ENCODE results near the gene ANO4.
"Not testable (repeated sequence)": the region's sequence is repeated elsewhere in the genome, so short reads cannot be mapped to it uniquely, and the experiment has no call there.

ANO4 gene

GRCh38 chr12:100954118-100954517 lies 159.5 kb downstream of the ANO4 start:
- DNase-seq = no peak

DNA sequence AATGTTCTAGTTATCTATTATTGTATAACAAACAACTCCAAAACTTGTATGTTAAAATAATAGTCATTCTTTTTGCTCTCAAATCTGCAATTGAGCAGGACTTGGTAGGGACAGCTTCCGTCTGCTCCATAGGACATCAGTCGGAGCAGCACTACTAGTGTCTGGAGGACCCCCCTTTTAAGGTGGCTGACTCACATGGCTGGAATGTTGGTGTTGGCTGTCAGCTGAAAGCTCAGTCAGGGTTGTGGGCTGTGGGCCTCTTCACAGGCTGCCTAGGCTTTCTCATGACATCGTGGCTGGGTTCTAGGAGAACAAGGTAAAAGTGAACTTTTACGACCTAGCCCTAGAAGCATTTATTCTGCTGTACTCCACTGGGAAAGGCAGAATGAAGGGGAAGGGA lies 160.6 kb downstream of the ANO4 start:
- DNase-seq = no peak

GRCh38 chr12:100956311-100956852 lies 161.8 kb downstream of the ANO4 start:
- no peak for DNase-seq

- no peak for DNase-seq
Measured at GRCh38 chr12:100959481-100959880, 164.9 kb downstream of the ANO4 start.

- DNase-seq = no peak
Measured at GRCh38 chr12:100962086-100962712, 167.6 kb downstream of the ANO4 start.

GRCh38 chr12:100963381-100963780 lies 168.8 kb downstream of the ANO4 start:
- DNase-seq = no peak

DNA sequence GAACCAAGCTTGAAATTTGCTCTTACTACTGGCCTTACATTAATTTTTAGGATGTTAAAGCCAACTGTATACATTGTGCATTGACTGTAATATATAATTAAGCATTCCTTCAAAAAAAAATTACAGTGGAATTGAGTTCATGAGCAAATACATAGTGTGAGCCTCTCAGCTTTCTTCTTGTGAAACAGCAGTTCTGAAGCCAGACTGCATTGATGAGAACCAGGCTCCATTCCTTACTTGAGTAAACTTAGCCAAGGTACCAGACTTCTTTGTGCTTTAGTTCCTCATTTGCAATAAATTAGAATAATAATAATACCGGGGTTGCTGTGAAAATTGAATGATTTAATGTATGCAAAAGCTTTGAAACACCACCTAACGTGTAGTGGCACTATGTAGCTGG lies 169.5 kb downstream of the ANO4 start:
- no peak for DNase-seq

GRCh38 chr12:100967189-100967588 lies 172.6 kb downstream of the ANO4 start:
- DNase-seq = no peak

- DNase-seq = no peak
Measured at GRCh38 chr12:100970894-100971293, 176.3 kb downstream of the ANO4 start.

DNA sequence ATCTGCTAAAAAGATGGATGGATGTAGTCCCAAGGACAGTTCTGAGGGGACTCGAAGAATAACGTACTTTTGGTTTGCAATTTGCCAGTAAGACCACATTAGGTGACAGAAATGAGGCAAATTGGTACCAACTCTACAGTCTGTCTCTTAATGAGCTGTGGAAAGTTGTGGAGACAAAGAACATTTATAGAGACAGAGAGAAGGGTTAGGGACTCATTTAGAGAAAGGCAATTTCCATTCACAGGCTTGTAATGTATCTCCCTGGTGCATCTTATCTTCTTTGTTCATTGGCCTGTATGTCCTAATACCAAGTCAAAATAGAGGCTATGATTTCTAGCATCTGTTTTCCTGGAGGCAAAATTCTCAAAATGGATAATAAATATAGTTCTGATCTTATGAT lies 177.5 kb downstream of the ANO4 start:
- no peak for DNase-seq

- no peak for DNase-seq
Measured at GRCh38 chr12:100974341-100974740, 179.8 kb downstream of the ANO4 start.

GRCh38 chr12:100974747-100975146 lies 180.2 kb downstream of the ANO4 start:
- no peak for DNase-seq

DNA sequence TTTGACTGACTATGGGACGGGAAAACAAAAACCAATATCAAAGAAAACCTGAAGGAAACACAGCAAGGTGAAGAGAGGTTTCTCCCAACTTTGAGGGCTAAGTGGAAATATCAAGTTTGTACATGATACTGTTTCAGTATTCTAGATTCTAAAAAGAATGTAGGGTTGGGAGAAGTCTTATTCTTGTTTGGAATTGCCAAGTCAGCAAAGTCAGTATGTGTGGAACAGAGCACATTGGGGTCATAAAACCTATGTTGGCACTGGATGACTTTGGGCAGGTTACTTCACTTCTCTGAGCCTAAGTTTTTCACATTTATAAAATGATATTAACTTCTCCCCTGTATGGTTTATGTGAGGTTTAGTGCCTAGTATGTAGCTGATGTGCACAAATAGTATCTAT lies 182.2 kb downstream of the ANO4 start:
- no peak for DNase-seq

DNA sequence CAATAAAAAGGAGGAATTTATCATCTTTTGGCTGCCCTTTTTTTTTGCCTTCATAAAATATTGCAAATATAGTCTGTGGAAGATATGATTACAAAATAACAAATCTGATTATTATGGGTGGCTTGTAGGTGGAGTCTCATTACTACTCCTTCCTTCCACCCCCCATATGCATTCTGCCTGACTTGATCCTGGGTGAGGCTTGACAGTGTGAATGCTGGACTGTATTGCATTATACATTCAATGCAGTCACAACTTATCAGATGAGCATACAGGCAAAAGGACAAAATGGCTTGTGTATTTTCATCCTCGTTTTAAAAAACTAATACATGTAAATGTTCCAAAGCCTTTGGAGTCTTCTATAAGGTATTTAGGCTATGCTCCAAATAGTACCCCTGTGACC lies 186.3 kb downstream of the ANO4 start:
- DNase-seq = no peak

DNA sequence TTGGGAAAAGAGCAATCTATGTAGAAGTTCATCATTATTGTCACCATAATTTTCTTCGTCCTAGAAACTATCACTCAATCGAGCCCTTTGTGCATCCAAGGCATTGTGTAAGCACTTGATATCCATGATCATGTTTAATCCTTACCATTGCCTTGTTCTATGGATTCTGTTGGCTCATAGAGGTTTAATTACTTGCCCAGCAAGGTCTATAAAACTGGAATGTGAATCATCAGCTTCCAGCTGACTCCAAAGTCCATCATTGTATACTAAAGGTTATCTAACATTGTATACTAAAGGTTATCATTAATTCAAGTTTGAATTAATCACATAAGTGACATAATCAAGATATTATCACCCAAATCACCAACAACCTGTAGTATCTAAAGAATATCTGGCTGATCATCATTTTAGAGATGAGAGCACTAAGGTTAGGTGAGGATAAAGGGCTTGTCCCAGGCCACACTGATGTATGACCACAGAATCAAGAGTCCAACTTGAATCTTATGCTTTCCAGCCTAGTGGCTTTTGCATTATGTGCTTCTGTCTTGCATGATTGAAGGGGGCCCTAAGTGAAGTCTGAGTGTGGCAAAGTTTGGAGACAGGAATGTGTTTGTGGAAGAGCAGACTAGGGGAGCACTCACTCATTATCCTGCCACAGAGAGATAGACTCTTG lies 188.1 kb downstream of the ANO4 start:
- DNase-seq = no peak

DNA sequence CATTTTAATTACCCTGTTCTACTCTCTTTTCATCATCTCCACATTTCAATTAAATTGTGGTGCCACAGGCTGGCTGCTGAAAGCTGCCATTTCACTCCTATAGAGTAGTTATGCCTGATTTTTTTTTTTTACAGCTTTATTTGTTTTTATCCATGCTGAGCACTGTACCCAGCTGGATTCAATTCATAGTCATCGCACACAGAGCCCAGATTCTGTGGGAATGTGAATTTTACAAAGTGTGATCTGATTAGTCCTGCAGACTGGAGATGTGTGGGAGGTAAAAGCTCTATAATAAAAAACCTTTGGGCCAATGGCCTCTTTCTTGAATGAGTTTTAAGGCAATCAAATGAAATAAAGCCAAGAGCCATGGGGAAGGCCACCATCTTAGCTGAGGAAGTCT lies 190.2 kb downstream of the ANO4 start:
- DNase-seq = no peak

- no peak for DNase-seq
Measured at GRCh38 chr12:100986595-100987547, 192.3 kb downstream of the ANO4 start.

GRCh38 chr12:100987552-100988521 lies 193.3 kb downstream of the ANO4 start:
- DNase-seq = peak; percentile 33 to 65 (median 33)

- not testable (repeated sequence) for DNase-seq
Measured at GRCh38 chr12:100989509-100989908, 194.9 kb downstream of the ANO4 start.

GRCh38 chr12:100991102-100991501 lies 196.5 kb downstream of the ANO4 start:
- DNase-seq = no peak

DNA sequence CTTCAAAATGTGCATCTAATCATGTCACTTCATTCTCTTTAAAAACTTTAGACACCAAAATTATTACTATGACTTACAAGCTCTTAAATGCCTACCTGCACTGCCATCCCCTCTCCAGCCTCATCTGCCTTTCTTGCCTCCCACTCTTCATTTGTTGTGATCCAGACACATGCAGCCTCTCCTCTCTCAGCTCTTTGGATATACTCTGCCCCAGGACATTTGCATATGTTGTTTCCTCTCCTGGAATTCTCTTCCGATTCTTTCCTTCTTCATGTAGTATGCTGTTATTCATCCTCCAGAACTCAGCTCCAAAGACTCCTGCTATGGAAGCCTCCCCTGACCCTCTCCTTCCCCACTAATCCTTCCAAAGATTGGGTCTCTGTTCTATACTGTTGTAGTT lies 197.6 kb downstream of the ANO4 start:
- DNase-seq = no peak

DNA sequence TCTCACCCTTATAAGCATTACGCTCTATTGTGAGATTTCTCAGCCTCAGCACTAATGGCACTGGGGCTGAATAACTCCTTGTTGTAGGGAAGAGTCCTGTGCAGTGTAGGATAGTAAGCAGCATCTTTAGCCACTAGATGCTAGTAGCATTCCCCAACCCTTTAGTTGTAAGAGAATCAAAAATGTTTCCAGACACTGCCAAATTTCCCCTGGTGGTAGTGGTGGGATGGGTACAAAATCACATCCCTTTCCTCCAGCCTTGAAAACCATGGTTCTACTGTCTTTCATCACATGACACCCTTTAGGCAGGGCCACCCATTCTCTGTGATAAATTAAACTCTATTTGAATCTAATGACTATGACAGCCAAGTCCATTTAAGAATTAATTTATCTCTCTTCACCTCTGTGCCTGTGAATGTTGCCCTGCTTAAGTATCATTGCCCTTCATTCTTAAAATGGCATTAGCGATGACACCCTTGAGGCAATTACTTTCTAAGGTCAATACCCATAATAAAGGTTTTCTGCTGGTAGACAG lies 199.4 kb downstream of the ANO4 start:
- no peak for DNase-seq
